ENCODE data around the gene LANCL2. TPM values are rescaled to one million over a fixed set of nuclear protein-coding genes. Genes with fewer than 3 reads are reported as not detected.

LANCL2 gene
- total RNA-seq, 1 experiment from 2014 or later = 26.4 TPM

DNA sequence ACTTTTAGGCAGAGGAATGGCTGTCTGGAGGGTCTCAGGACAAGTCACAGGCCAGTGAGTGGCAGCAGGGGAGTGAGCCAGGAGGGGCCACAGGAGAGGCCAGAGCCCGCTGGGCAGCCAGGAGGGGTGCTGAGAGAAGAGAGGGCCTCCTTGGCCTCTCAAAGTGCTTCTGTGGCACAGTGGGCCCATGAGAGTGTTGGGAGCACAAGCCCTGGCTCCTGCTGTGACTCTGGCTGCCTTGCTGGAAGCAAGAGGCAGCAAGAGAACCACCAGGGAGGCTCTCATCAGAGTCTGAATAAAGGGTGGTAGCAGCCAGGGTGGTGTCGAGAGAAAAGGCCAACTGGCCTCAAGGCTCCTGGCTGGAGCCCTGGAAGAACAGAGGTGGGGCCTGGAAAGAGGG is 116.0 kb downstream of the LANCL2 start:
- no peak overlapping the region for H4K5ac ChIP-seq (ENCODE audit: insufficient read length, low read depth, low read length)
- no peaks in the 10 kb centered on the region for H3K79me2 ChIP-seq (ENCODE audit: insufficient read depth, low read length)
- H2AFZ ChIP-seq (ENCODE audit: low read length) = no peak overlapping the region
- no peaks in the 10 kb centered on the region for H3K27me3 ChIP-seq (ENCODE audit: insufficient read depth, low read length)
- H3K23ac ChIP-seq (ENCODE audit: insufficient read length, low read depth, low read length) = no peak overlapping the region
- H3K9ac ChIP-seq (ENCODE audit: extremely low read depth, insufficient read length, low read length) = no peak overlapping the region
- no peak overlapping the region for H3K4ac ChIP-seq (ENCODE audit: low read depth, low read length)
- TF ChIP-seq, protein P1, sequence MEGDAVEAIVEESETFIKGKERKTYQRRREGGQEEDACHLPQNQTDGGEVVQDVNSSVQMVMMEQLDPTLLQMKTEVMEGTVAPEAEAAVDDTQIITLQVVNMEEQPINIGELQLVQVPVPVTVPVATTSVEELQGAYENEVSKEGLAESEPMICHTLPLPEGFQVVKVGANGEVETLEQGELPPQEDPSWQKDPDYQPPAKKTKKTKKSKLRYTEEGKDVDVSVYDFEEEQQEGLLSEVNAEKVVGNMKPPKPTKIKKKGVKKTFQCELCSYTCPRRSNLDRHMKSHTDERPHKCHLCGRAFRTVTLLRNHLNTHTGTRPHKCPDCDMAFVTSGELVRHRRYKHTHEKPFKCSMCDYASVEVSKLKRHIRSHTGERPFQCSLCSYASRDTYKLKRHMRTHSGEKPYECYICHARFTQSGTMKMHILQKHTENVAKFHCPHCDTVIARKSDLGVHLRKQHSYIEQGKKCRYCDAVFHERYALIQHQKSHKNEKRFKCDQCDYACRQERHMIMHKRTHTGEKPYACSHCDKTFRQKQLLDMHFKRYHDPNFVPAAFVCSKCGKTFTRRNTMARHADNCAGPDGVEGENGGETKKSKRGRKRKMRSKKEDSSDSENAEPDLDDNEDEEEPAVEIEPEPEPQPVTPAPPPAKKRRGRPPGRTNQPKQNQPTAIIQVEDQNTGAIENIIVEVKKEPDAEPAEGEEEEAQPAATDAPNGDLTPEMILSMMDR (conservative IDR thresholded peaks at IDR 0.05) = no peak
- no peak overlapping the region for H4K91ac ChIP-seq (ENCODE audit: insufficient read length, low read depth, low read length)
- H3K36me3 Mint-ChIP-seq (ENCODE audit: insufficient read depth in 1 of 3, low read depth in 3 of 3) = peaks cover 6 to 16% (median 9%) of the 10 kb centered on the region in 3 experiments; a peak in 5 of 7 replicates
- no CpG with 5 or more reads among the region's 2 CpGs for WGBS (ENCODE audit: extremely low coverage, insufficient read length, low lambda C conversion rate)
- no peaks in the 10 kb centered on the region for H3K9me3 Mint-ChIP-seq
- no peak overlapping the region for H2BK15ac ChIP-seq (ENCODE audit: low read depth, low read length)
- no peak overlapping the region for H2BK12ac ChIP-seq (ENCODE audit: insufficient read length, low read depth, low read length)
- no peaks in the 10 kb centered on the region for H3K27me3 Mint-ChIP-seq (ENCODE audit: low read depth)
- no peak overlapping the region for H3K4me2 ChIP-seq (ENCODE audit: insufficient read depth, insufficient read length, low read length)
- H4K20me1 ChIP-seq (ENCODE audit: control insufficient read depth, insufficient read depth, insufficient read length) = no peaks in the 10 kb centered on the region
- H2BK120ac ChIP-seq (ENCODE audit: low read depth, low read length, poor library complexity, severe bottlenecking) = no peak overlapping the region
- no peaks in the 10 kb centered on the region for H3K23me2 ChIP-seq (ENCODE audit: insufficient read length, low read depth, low read length, poor library complexity, severe bottlenecking)
- peak overlapping the region in 1 of 3 experiments; percentile 19; a peak in 2 of 7 replicates for H3K27ac Mint-ChIP-seq
- H2AK5ac ChIP-seq (ENCODE audit: insufficient read length, low read length) = no peak overlapping the region
- H3K4me1 ChIP-seq (ENCODE audit: insufficient read depth, low read length) = no peaks in the 10 kb centered on the region
- H3K56ac ChIP-seq (ENCODE audit: insufficient read length, low read depth, low read length) = no peak overlapping the region
- peak; percentile 18 for DNase-seq
- H3K27ac ChIP-seq (ENCODE audit: insufficient read length, low read depth, low read length) = no peak overlapping the region
- H3K18ac ChIP-seq (ENCODE audit: insufficient read length, low read depth, low read length) = no peak overlapping the region
- H2BK5ac ChIP-seq (ENCODE audit: insufficient read length, low read length) = no peak overlapping the region
- H3K9me3 ChIP-seq (ENCODE audit: control insufficient read depth, low read depth, low read length) = no peaks in the 10 kb centered on the region
- no peak overlapping the region; the same call in 1 of the 2 replicates for H3K14ac ChIP-seq (ENCODE audit: insufficient read depth, low read length)
- H4K8ac ChIP-seq (replicated peaks; ENCODE audit: insufficient read length, low read depth, low read length) = no peak overlapping the region
- H3T11ph ChIP-seq (ENCODE audit: low read length) = no peak overlapping the region
- no peak overlapping the region for H3K4me3 Mint-ChIP-seq
- peaks cover 12 to 14% of the 10 kb centered on the region in 2 experiments for H3K4me1 Mint-ChIP-seq
- H3K79me1 ChIP-seq (ENCODE audit: insufficient read depth, low read depth, low read length, poor library complexity, severe bottlenecking) = no peaks in the 10 kb centered on the region
- no peak overlapping the region for H2BK20ac ChIP-seq (ENCODE audit: low read depth, low read length, poor library complexity, severe bottlenecking)

Data from H9 (cell line).